HG03039 (cell line): ENCODE measurements around the gene FCRL1.

Experiments
- ATAC-seq: cut with Tn5 transposase; IDR thresholded peaks from one replicate; pipeline ENCODE4 v1.9.1; 2021; ENCODE audit warnings: mild to moderate bottlenecking, moderate library complexity; ENCODE audit not compliant: unreplicated experiment

Gene FCRL1, protein sequence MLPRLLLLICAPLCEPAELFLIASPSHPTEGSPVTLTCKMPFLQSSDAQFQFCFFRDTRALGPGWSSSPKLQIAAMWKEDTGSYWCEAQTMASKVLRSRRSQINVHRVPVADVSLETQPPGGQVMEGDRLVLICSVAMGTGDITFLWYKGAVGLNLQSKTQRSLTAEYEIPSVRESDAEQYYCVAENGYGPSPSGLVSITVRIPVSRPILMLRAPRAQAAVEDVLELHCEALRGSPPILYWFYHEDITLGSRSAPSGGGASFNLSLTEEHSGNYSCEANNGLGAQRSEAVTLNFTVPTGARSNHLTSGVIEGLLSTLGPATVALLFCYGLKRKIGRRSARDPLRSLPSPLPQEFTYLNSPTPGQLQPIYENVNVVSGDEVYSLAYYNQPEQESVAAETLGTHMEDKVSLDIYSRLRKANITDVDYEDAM

GRCh38 chr1:157819896-157820295 is at the start of gene FCRL1:
Gene FCRL1 (minus strand): TSS chr1:157820120. CDS start chr1:157820037, 83 bp downstream.
- no peak for ATAC-seq

GRCh38 chr1:157868654-157869053 is 48.7 kb upstream of the FCRL1 start:
- ATAC-seq = no peak

- ATAC-seq = no peak
Observed at GRCh38 chr1:157862114-157863070, 42.5 kb upstream of the FCRL1 start.

DNA sequence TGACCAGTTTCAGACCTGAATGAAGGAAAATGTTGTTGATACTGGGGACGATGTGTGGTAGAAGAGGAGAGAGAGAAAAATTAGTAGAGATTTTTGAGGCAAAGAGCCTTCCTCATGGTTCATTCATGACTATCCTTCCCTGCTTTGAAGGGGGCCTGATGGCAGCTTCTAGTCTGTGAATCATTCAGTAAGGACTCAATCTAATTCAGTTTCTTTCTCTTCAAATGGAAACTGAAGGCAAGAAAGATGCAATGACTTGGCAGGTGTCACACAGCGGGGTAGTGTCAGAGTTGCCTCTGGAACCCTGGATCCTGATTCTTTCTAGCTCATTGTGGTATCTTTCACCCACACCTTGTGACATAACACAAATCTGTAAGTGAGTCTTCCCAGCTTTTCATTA is 36.6 kb upstream of the FCRL1 start:
- ATAC-seq = no peak

- no peak for ATAC-seq
Observed at GRCh38 chr1:157852476-157852875, 32.6 kb upstream of the FCRL1 start.

GRCh38 chr1:157849229-157849875 is 29.4 kb upstream of the FCRL1 start:
- no peak for ATAC-seq

DNA sequence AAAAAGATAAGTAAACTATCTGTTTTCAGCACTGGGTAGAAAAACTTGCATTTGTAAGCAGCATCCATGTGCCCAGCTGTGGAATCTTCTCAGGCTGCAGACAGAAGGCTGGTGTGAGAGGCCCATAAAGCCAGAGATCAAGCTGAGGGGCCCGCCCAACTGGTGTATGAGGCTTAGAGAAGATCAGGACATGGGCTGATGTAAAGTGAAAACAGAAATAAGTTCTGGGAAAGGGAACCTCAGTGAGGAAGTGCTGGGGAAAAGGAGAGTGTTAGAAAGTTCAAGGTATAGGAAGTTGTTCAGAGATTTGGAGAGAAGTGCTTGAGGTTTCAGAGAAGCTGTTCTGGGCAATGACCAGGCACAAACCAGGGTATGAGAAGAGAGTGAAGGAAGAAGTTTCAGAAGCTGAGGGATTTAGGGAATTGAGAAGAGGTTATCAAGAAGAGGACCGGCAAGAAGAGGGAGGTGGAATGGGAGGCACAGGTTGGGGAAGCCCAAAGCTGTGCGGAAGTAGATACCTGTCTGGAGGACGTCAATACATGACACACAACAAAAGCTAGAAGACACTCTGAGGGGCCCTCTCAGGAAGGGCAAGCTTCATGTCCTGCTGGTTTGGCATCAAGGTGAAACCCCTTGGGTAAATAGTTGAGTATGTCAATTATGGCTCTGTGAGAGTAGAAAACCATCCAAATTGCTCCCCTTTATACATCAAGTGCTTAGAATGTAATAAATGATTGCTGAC is 24.3 kb upstream of the FCRL1 start:
- ATAC-seq = no peak

DNA sequence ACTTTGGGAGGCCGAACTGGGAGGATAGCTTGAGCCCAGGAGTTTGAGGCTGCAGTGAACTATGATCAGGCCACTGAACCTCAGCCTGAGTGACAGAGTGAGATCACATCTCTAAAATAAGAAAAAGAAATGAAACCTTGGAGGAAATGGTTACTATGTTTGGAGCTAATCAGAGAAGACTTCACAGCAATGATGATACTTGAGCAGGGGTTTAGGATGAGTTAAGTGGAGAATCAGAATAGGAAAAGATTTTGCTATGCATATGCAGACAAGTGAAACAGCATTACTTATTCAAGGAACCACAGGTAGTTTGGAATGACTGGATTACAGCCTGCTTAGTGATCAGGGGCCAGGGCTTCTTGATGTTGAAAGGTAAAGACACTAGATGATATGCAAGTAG is 23.0 kb upstream of the FCRL1 start:
- ATAC-seq = peak; percentile 62

- no peak for ATAC-seq
Observed at GRCh38 chr1:157841708-157842107, 21.8 kb upstream of the FCRL1 start, which contains the start of gene CD5L. Gene CD5L (minus strand): TSS chr1:157841808. CDS start chr1:157841701, 107 bp downstream.

DNA sequence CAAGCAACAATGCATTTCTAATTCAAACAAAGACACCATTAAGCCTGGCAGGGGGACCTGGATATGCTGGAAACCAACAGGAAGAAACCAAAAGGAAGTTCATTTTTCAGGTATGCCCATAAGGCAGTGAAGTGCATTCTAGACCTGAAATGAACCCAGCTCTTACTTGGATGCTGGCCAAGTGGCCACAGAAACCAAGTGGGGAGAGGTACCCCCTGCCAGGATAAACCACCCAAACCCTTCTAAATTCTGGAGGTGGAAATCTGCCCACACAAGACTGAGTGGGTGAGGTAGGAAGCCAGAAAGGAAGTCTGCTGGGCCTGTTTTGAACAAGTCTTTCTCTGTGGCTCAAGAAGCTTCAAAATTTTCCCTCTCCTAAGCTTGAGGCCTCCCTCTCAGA is 19.0 kb upstream of the FCRL1 start:
- ATAC-seq = no peak

- ATAC-seq = no peak
Observed at GRCh38 chr1:157834430-157834829, 14.5 kb upstream of the FCRL1 start.

- ATAC-seq = no peak
Observed at GRCh38 chr1:157833145-157833544, 13.2 kb upstream of the FCRL1 start.

DNA sequence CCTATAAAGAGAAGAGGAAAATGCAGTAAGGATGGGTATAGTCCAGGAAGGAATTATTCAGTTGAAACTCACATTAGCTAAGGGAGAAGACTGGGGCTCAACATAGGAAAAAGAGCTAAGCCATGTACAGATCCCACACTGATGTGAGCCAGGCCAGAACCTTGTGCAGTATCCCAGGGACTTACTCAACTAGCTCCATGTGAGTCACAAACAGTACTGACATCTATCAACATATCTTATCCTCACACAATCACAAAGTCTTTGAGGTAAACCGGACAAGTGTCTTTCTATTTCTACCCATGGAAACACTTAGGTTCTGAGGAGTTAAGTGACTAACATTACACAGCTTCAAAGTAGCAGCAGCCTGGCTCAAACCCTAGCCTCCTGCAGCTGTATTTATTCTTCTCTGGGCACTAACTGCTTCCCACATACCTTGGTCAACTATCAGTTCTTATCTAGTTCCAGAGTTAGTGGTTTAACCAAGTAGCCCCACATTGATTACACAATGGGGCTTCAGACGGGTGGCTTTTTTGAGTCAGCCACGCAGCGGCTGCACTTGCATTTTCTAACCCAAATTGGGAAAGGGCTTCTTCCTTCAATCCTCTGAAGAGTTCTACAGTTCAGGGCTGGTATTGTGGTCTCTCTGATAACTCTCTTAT is 12.2 kb upstream of the FCRL1 start:
- ATAC-seq = no peak

GRCh38 chr1:157830887-157831286 is 11.0 kb upstream of the FCRL1 start:
- no peak for ATAC-seq

DNA sequence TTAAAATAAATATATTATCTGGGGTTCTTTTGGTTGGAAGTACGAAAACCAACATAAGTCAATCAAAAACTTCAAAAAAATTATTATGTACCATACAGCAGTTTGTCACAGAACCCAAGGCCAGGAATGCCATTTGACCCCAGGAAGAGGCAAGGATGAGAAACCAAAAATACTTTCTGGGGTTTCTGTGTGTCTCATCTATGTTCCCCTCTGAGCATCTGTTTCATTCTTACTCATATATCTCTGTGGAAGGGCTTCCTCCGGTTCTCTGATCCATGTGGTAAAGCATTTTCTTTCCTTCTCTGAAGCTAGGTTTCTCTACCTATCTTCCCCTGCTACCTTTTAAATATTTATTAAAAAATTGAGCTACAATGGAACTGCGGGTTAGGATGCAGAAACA is 9.8 kb upstream of the FCRL1 start:
- ATAC-seq = no peak

DNA sequence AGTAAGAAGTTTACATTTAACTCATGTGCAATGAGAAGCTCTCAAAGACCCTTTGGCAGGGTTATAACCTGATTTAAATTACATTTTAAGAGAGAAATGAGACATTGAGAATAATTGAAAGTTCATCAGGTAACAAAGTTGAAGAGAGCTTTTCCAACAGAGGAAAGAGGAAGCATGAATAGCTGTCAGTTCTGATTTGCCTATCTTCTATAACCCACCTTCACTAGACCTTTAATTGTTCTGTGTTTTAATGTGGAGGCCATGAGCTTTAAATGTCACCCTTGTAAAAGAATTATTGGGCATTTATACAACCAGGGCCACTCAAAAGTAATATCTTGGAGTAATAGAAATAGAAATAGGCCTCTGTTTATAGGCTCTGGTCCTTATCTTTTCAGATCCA is 9.3 kb upstream of the FCRL1 start:
- ATAC-seq = no peak

- ATAC-seq = no peak
Observed at GRCh38 chr1:157820299-157820698, 379 bp upstream of the FCRL1 start.

GRCh38 chr1:157819215-157819614 is 705 bp downstream of the FCRL1 start:
- ATAC-seq = no peak

- no peak for ATAC-seq
Observed at GRCh38 chr1:157813269-157813668, 6.7 kb downstream of the FCRL1 start.
